C4-2B (cell line): ENCODE data around the gene CTSV.
"Not testable (repeated sequence)": the region's sequence is repeated elsewhere in the genome, so short reads cannot be mapped to it uniquely, and the experiment has no call there.

Experiments
- H3K27ac ChIP-seq: fragments of 450-650 bp; 2 replicates; pipeline ENCODE4 v1.5.1; 2017
- ZFX ChIP-seq: fragments of 450-650 bp; IDR thresholded peaks from 2 replicates; pipeline ENCODE4 v1.6.1; 2017
- TF ChIP-seq, protein P1 (sequence below): fragments of 450-650 bp; conservative IDR thresholded peaks from 2 replicates; pipeline ENCODE4 v1.5.1; 2017; ENCODE audit warnings: mild to moderate bottlenecking

CTSV gene

DNA sequence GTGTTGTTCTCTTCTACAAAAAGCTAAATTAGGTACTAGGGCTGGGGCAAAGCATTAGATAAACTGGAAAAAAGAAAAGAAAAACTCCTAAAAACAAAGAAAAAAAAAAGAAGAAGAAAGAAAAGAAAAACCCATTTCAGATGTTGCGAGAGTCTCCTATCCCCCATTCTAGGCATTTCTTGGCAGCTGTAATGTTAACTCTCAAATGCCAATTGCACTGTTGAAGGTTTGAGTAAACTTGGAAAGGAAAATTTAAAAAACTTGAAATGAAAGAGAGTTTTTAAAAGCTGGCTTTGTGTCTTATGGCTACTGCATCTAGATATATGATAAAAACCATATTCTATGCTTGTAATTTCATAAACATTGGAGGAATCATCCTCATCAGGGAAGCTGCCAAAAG is 34.6 kb upstream of the CTSV start:
- no peak overlapping the region for H3K27ac ChIP-seq
- TF ChIP-seq ZFX = no peak
- TF ChIP-seq, protein P1, sequence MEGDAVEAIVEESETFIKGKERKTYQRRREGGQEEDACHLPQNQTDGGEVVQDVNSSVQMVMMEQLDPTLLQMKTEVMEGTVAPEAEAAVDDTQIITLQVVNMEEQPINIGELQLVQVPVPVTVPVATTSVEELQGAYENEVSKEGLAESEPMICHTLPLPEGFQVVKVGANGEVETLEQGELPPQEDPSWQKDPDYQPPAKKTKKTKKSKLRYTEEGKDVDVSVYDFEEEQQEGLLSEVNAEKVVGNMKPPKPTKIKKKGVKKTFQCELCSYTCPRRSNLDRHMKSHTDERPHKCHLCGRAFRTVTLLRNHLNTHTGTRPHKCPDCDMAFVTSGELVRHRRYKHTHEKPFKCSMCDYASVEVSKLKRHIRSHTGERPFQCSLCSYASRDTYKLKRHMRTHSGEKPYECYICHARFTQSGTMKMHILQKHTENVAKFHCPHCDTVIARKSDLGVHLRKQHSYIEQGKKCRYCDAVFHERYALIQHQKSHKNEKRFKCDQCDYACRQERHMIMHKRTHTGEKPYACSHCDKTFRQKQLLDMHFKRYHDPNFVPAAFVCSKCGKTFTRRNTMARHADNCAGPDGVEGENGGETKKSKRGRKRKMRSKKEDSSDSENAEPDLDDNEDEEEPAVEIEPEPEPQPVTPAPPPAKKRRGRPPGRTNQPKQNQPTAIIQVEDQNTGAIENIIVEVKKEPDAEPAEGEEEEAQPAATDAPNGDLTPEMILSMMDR = no peak

DNA sequence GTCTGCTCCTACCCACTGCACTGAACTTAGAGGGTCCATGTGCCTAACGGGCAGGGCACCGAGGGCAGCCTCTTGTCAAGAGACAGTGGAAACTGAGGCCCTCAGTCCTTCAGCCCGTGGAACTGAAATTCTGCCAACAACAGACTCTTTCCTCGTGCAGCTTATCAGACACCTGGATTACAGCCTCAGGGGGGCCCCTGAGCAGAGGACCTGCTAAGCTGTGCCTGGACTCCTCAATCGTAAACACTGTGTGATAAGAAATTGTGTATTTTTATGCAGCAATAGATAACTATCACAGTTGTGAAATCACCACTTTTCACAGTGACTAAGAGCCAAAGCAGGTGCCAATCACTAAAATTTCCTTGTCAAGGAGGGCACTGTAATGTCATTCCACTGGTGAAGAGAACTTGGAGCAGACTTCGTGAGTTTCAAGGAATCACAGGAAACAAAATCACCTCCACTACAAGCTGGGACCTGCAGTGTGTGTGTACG is 33.4 kb upstream of the CTSV start:
- H3K27ac ChIP-seq = no peak overlapping the region
- no peak for TF ChIP-seq ZFX
- TF ChIP-seq, protein P1 = no peak

DNA sequence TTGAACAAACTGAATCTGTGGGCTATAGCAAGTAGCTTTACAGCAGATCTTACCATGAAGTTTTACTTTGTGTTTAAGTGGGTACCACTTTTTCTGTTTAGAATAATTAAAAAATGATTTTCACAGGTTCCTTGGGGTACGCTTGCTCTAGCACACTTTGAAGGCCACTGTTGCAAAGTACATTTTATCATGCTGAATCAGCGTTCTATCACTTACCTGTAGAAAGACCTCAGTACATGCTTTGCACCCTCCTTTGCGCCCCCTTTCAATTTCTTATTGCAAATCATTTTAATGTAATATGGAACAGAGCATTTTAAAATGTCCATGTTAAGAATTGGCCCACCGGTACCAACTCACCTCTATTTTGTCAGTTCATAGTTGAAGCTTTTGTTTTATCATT is 31.4 kb upstream of the CTSV start:
- not testable (repeated sequence) for H3K27ac ChIP-seq

DNA sequence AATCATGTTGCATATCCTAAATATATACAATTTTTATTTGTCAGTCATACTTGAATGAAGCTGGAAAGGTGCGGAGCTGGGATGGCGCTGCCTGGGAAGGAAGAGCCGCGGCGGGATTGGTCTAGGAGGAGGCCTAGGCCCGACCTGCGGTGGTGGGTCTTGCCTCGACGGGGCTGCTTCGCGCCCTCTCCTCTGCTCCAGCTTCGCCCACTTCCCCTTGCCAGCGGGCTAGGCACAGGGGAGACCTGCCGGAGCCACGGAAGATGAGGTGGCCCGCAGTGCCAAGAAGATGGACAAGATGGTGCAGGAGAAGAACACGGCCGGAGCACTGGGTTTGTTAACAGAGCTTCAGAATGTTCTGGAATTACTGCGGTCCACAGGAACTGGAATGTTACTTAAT is 28.5 kb upstream of the CTSV start:
- no peak overlapping the region for H3K27ac ChIP-seq
- TF ChIP-seq, protein P1 = no peak
- TF ChIP-seq ZFX = no peak

DNA sequence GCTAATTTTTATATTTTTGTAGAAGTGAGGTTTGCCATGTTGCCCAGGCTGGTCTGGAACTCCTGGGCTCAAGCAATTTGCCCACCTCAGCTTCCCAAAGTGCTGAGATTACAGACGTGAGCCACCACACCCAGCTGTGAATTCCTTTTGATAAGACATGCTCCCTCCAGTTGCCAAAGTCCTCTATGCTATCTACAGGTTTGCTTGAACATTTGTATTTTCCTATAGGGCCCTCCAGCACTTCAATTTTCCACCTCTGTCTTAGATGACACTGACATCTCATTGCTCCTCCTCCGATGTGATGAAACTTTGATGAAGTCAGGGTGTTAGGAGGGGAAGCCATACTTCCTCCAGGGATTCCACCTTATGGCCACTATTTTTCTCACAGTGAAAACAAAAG is 25.2 kb upstream of the CTSV start:
- TF ChIP-seq ZFX = no peak
- TF ChIP-seq, protein P1 = no peak
- H3K27ac ChIP-seq = no peak overlapping the region

DNA sequence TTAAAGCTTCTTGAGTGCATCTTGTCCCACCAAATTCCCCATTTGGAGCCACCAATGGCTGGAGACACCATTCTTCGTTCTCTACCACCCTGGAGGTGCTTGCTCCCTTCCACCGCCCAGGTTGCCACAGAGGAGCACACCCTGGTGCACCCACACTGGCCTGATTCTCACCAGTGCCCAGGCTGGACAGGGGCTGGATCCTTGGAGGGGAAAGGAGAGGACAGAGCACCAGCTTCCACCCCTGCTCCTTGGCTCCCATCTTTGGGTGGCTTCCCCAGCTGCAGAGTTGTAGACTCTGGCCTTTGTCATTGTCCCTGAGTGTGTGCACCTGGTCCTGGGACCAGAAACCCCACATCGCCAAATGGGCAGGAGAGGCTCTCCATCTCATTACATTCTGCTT is 21.9 kb upstream of the CTSV start:
- TF ChIP-seq ZFX = no peak
- TF ChIP-seq, protein P1 = no peak
- H3K27ac ChIP-seq = no peak overlapping the region

DNA sequence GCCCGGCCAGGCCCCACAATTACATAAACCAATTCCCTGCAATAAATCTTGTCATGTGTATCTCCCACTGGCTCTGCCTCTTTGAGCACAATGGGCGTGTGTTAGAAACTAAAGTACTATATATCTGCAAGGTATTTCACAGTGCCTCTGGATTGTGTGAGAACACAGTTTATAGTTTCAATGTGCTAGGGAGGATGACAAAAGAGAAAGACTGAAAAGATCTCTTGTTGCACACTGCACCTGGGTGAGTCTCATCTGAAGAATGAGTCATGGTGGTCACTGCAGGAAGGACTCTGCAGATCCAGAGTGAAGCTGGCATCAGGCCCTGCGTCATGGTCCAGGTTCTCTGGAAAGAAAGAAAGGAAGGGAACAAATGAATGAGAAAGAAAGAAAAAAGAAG is 20.7 kb upstream of the CTSV start:
- H3K27ac ChIP-seq = no peak overlapping the region
- TF ChIP-seq, protein P1 = no peak
- no peak for TF ChIP-seq ZFX

DNA sequence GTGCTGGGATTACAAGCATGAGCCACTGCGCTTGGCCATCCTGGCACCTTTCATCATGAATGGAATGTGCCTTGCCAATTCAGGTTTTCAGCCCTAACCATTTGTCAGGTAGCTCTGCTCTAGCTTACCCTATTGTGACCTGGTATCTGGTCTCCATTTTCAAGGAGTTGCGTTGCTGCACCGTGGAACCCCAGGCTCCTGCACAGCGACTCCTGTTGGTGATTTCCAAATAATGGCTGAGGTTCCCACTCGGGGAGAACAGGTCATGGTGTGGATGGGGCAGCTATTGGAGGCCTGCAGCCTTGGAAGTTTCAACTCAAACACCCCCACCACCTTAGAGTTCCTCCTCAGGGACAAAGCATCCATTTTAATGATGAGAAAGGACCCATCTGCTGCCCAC is 18.7 kb upstream of the CTSV start:
- H3K27ac ChIP-seq = no peak overlapping the region
- TF ChIP-seq, protein P1 = no peak; the same call in 1 of the 2 replicates
- no peak for TF ChIP-seq ZFX

DNA sequence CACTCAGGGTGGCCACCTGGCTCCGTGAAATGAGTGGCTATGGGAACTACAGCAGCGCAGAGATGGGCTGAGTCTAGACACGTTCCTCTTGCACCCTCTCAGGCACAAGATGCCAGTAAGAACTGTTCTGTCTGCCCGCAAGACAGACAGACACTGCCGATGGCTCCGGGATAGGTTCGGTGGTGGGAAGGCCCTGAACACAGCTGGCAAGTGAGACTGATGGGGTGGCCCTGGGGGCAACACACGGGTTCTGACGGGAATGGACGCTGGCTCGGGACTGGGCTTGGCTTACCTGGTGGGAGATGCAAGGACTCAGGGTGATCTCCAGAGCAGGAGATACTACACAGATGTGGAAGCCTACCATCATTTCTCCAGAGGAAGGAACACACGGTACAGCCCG is 16.9 kb upstream of the CTSV start:
- not testable (repeated sequence) for H3K27ac ChIP-seq
